Caco-2 (cell line): ENCODE data around the gene RHCG. TPM values are rescaled to one million over a fixed set of nuclear protein-coding genes. Genes with fewer than 3 reads are reported as not detected.

Source experiments
- BruUV-seq: library from RNA; stranded (reverse); fragments of 400-500 nt; replicated peaks from 2 replicates; lab custom pipeline; 2021; lab: Mats Ljungman, UMichigan
- CTCF ChIA-PET: fragments of 300-600 bp; sonication (Branson Sonifier 250); formaldehyde crosslinking; loops from one replicate; lab custom pipeline; 2022; ENCODE audit warnings: antibody characterized with exemption; lab: Charles Lee
- POLR2A ChIA-PET: fragments of 300-600 bp; sonication (Branson Sonifier 250); formaldehyde crosslinking; loops from one replicate; lab custom pipeline; 2022; ENCODE audit warnings: antibody characterized with exemption; lab: Charles Lee
- DNase-seq, 2 experiments: peaks; one replicate each; pipeline versions ENCODE4 v3.0.0 to v3.0.0-alpha.2; 2020 to 2022
- H3K27me3 ChIP-seq: replicated peaks from 2 replicates; pipeline ENCODE4 v1.6.0; 2011; ENCODE audit warnings: low read length; ENCODE audit not compliant: control insufficient read depth, insufficient read depth
- H3K36me3 ChIP-seq: 2 replicates; pipeline ENCODE4 v1.5.1; 2011; ENCODE audit warnings: low read length; ENCODE audit not compliant: control insufficient read depth, insufficient read depth
- H3K4me1 ChIP-seq: fragments of 250-450 bp; sonication (Bioruptor Pico); 2 replicates; pipeline ENCODE4 v1.5.1; 2020; ENCODE audit warnings: mild to moderate bottlenecking
- H3K4me3 ChIP-seq: 2 replicates; pipeline ENCODE4 v1.5.1; 2011; ENCODE audit warnings: low read depth, mild to moderate bottlenecking, control low read depth, low read length
- H3K9me3 ChIP-seq: fragments of 250-450 bp; sonication (Bioruptor Pico); 2 replicates; pipeline ENCODE4 v1.5.1; 2020; ENCODE audit warnings: mild to moderate bottlenecking, moderate library complexity
- H3K27ac Mint-ChIP-seq: one replicate; pipeline ENCODE4 v1.8.0; 2022; ENCODE audit warnings: mixed read lengths; ENCODE audit not compliant: unreplicated experiment
- H3K27me3 Mint-ChIP-seq: one replicate; pipeline ENCODE4 v1.8.0; 2022; ENCODE audit warnings: mixed read lengths; ENCODE audit not compliant: insufficient read depth, unreplicated experiment
- H3K36me3 Mint-ChIP-seq: one replicate; pipeline ENCODE4 v1.8.0; 2022; ENCODE audit warnings: mild to moderate bottlenecking, mixed read lengths; ENCODE audit not compliant: insufficient read depth, unreplicated experiment
- H3K4me1 Mint-ChIP-seq: one replicate; pipeline ENCODE4 v1.8.0; 2022; ENCODE audit warnings: low read depth, mixed read lengths; ENCODE audit not compliant: unreplicated experiment
- H3K4me3 Mint-ChIP-seq: one replicate; pipeline ENCODE4 v1.8.0; 2022; ENCODE audit warnings: mild to moderate bottlenecking, moderate library complexity, mixed read lengths; ENCODE audit not compliant: unreplicated experiment
- H3K9me3 Mint-ChIP-seq: one replicate; pipeline ENCODE4 v1.8.0; 2022; ENCODE audit warnings: mixed read lengths; ENCODE audit not compliant: unreplicated experiment
- CTCF ChIP-seq, 2 experiments: fragments of 200-600 bp in 1 of 2; IDR thresholded peaks; 1 replicate in 1 of 2; 2 replicates in 1 of 2; pipeline versions ENCODE4 v1.5.1 to v1.8.0; 2011 to 2022; ENCODE audit warnings: antibody characterized with exemption in 1 of 2, control low read depth in 1 of 2, inconsistent platforms in 1 of 2, low read depth in 1 of 2, low read length in 1 of 2, mild to moderate bottlenecking in 1 of 2, moderate library complexity in 1 of 2; ENCODE audit not compliant: insufficient read depth in 1 of 2, severe bottlenecking in 1 of 2, unreplicated experiment in 1 of 2
- intact Hi-C: fragments of 100-400 bp; cut with micrococcal nuclease; formaldehyde crosslinking; loops from one replicate; pipeline ENCODE4 v1.10.0; 2022; ENCODE audit not compliant: unreplicated experiment
- total RNA-seq: library from RNA; stranded (reverse); gene quantifications from 2 replicates; pipeline ENCODE4 v1.2.3, GENCODE V29; 2022

Gene RHCG
- total RNA-seq, 1 experiment from 2014 or later = not detected

- Histone ChIP-seq H3K9me3 (no peaks in the 10 kb centered on the region), H3K27me3 (no peaks in the 10 kb centered on the region), H3K36me3 (no peaks in the 10 kb centered on the region), H3K4me3 (no peak overlapping the region), H3K4me1 (peaks cover 3% of the 10 kb centered on the region; the same call in 1 of the 2 replicates)
- POLR2A ChIA-PET = no interaction called here
- Mint-ChIP-seq H3K9me3 (no peaks in the 10 kb centered on the region), H3K4me1 (no peaks in the 10 kb centered on the region), H3K27ac (no peak overlapping the region), H3K36me3 (peaks cover 10% of the 10 kb centered on the region), H3K4me3 (no peak overlapping the region), H3K27me3 (peaks cover 2% of the 10 kb centered on the region)
- no peak for DNase-seq
- TF ChIP-seq CTCF (IDR thresholded peaks at IDR 0.05; ENCODE audit: insufficient read depth in 1 of 2, low read depth in 1 of 2, low read length in 1 of 2, severe bottlenecking in 1 of 2, unreplicated experiment in 1 of 2) = no peak
- no TSS peak for BruUV-seq
- intact Hi-C loops = no loop called here
- CTCF ChIA-PET = no interaction called here
Measured at GRCh38 chr15:89506026-89506686, 9.8 kb upstream of the RHCG start.

GRCh38 chr15:89504166-89504565, 7.8 kb upstream of the RHCG start:
- H3K27me3 Mint-ChIP-seq = no peaks in the 10 kb centered on the region
- H3K4me1 ChIP-seq = peaks cover 3% of the 10 kb centered on the region; the same call in 1 of the 2 replicates
- H3K36me3 Mint-ChIP-seq = peaks cover 10% of the 10 kb centered on the region
- no peak overlapping the region for H3K4me3 Mint-ChIP-seq
- CTCF ChIA-PET = no interaction called here
- POLR2A ChIA-PET = no interaction called here
- intact Hi-C loops = no loop called here
- H3K9me3 Mint-ChIP-seq = no peaks in the 10 kb centered on the region
- DNase-seq = no peak
- no TSS peak for BruUV-seq
- no peaks in the 10 kb centered on the region for H3K36me3 ChIP-seq
- H3K27ac Mint-ChIP-seq = no peak overlapping the region
- H3K4me1 Mint-ChIP-seq = no peaks in the 10 kb centered on the region
- TF ChIP-seq CTCF (IDR thresholded peaks at IDR 0.05; ENCODE audit: insufficient read depth in 1 of 2, low read depth in 1 of 2, low read length in 1 of 2, severe bottlenecking in 1 of 2, unreplicated experiment in 1 of 2) = no peak
- no peaks in the 10 kb centered on the region for H3K27me3 ChIP-seq
- no peaks in the 10 kb centered on the region for H3K9me3 ChIP-seq
- no peak overlapping the region for H3K4me3 ChIP-seq

GRCh38 chr15:89502867-89503595, 6.6 kb upstream of the RHCG start:
- no peak for TF ChIP-seq CTCF (IDR thresholded peaks at IDR 0.05; ENCODE audit: insufficient read depth in 1 of 2, low read depth in 1 of 2, low read length in 1 of 2, severe bottlenecking in 1 of 2, unreplicated experiment in 1 of 2)
- POLR2A ChIA-PET = no interaction called here
- BruUV-seq = no TSS peak
- H3K27me3 Mint-ChIP-seq = no peaks in the 10 kb centered on the region
- H3K27ac Mint-ChIP-seq = no peak overlapping the region
- intact Hi-C loops = no loop called here
- H3K4me3 Mint-ChIP-seq = no peak overlapping the region
- peaks cover 10% of the 10 kb centered on the region for H3K36me3 Mint-ChIP-seq
- no peaks in the 10 kb centered on the region for H3K9me3 Mint-ChIP-seq
- DNase-seq = no peak
- Histone ChIP-seq H3K27me3 (no peaks in the 10 kb centered on the region), H3K4me1 (peaks cover 3% of the 10 kb centered on the region; the same call in 1 of the 2 replicates), H3K36me3 (no peaks in the 10 kb centered on the region), H3K9me3 (no peaks in the 10 kb centered on the region), H3K4me3 (no peak overlapping the region)
- CTCF ChIA-PET = no interaction called here
- H3K4me1 Mint-ChIP-seq = no peaks in the 10 kb centered on the region
